ENCODE data around the gene LAMB4.

LAMB4 gene

DNA sequence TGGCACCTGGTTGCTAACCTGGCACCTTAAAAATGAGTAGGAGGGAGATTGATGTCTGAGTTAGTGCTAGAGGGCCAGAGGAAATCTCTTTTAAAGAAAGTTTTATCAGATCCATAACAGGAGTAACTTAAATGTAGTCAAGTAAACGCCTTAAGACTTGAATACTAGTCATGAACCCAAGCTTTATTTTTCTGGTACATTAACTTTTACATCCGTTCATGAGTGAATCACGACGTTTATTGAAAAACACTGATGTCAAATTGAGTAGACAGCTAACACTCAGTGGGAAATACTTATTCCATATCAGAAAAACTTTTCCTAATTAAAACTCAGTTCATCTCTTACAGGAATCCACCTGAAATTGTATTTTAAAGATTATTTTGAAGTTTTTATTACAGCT, 120.3 kb downstream of the LAMB4 start:
- DNase-seq = no peak

DNA sequence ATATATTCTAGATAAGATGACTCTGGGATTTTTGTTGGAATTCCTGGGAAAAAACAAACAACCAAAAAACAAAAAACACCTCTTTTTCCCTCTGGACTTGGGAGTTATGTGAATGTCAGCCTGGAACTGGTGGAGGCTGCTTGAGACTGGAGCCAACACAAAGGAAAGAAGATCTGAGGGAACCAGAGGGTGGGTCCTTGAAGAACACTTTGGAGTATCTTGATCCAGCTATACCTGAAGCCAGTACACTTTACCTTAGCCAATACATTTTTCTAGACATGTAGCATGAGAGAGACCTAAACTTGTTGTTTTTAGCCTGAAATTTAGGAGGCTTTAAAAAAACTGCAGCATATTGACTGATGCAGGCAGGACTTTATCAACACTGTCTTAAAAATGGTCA, 121.3 kb downstream of the LAMB4 start:
- DNase-seq = no peak

DNA sequence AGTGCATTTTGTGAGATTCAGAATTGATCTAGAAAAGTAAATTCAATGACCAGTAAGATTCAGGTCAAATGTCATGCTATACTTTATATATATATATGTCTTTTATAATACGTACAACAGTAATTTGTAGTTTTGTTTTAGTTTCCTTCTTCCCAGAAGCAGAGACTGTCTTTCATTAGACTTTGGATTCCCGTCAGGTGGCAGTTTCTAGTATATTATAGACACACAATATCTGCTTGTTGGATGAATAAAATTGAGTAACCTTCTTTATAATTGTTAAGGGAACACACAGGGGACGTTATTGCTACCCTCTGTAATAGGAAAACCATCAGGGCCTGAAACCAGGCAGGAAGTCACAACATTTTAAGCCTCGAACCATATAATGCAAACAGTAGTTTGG, 121.9 kb downstream of the LAMB4 start:
- DNase-seq = no peak

DNA sequence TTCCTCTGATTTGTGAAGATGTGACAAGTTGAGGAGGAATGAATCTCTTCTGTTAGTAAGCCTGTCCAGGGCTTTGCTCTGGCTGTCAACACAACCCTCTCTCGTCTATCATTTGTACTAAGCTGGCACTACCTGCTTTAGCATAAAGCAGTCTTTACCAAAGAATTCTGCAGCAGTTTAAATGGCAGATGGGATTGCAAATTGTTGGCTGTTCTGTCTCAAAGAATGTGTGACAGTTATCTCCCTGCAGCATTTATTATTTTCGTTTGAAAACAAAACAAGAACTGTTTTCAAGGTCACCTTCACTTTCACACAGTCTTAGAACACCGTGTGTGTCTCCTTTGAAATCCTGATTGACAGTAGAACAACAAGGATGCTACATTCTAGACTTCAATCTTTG, 122.4 kb downstream of the LAMB4 start:
- DNase-seq = no peak

DNA sequence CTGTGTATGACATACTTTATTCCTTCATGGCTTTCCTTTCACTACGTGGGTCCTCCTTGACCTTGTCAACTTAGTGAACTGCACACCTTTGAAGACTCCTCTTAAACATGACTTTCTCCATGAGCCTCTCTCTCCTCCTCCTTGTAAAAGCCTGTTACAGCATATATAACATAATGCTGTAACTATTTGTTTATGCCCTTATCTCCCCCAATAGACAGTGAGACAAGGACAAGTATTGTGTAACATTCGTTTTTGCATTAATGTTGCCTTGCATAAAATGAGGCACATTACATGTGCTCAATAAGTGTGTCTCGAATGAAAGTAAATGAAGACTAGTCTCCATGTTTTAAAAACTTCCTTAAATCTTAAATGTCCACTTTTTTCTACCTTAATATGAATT, 122.9 kb downstream of the LAMB4 start:
- no peak for DNase-seq

DNA sequence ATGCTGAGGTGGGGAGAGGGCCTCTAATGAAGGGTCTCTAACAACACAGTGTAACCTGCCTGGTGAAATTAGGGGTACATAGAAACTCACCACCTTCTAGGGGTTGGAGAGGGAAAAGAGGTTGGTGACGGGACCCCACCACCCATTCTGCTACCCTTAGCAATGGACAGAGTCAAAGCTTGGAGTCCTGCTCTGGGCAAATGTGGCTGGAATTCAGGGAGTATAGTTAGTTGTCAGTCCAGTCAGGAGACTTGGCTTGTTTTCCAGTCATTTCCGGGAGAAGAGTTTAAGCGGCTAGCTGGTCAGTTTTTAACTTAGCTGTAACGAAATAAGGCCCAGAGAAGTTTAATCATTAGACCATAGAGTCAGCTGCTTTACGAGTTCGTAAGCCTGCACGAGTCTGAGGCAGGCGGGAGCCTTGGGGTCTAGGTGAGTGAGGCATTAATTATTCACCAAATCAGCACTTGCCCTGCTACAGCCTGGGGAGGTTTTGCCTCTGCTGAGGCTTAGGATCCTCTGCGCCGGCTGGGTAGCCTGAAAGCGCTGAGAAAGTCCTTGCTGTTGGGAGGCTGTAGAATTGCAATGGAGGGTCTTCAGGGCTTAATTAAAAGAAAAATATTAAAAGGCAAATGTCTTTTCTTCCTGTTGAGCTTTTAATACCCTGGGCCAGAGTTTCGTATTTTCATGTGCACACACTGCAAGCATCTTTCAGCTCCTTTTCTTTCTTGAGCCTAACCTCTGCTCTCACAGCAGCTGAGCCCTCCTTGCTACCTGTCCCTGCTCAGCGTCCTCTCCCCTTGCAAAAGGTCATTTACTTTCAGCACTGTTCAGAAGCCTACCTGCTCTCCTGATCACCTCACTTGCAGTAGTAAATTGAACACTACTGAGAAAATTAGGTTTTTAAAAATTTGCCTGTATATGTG, 125.7 kb downstream of the LAMB4 start:
- DNase-seq = no peak

DNA sequence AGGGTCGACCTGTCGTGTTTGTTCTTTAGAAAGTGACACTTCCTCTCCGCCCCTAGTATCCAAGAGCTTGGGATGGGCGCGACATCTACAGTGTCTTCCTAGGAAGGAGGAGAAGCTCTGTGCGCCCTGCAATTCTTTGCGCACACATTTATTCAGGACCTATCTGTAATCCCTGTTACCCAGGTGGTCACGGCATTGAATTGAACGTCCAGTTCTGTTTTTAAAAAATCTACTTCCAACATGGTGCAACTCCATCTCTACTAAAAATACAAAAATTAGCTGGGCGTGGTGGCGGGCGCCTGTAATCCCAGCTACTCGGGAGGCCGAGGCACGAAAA, 126.6 kb downstream of the LAMB4 start:
- DNase-seq = no peak

DNA sequence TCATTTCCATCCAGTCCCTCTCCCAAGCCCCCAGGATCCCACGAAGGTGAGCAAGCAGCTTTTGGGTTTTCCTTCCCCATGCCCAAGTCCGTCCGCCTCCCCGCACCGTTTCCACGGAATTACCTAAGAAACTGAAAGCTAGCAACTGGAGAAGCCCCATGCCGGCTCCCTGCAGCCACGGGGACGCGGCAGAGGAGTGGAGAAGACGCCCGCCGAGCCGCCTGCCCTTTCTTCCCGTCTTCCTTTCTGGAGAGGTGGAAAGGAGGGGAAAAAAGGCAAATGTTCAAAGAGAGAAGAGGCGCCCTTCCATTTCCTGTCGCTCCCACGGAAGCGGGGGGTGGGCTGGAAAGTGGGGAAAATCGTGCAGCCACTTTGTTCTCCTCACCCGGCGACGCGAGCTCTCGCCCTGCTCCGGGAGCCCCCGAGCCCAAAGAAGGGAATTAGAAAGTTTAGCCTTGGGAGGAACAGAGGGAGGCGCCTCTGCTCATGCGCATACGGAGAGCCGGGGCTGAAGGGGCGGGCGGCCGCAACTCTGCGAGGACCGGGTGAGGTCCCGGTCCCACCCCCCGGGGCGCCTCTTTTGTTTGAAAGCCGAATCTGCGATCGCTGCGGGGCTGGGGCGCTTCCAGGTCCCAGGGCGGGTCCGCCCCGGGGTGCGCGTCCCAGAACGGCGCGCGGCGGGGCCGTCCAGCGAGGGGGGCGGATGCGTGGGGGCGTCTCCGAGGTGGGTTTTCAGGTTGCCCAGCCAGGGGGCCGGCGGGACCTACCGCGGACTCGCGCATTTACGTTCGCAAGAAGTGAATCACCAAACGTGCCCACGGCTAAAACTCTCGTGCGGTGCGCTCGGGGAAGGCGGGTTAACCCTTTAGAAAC, 127.2 kb downstream of the LAMB4 start, which contains the start of gene LAMB1:
Gene LAMB1, minus strand, starts transcription at position 436 of the 873 bp plus-strand sequence. Its CDS starts 276 bp downstream, at position 160.
- peak; percentile 90 for DNase-seq

DNA sequence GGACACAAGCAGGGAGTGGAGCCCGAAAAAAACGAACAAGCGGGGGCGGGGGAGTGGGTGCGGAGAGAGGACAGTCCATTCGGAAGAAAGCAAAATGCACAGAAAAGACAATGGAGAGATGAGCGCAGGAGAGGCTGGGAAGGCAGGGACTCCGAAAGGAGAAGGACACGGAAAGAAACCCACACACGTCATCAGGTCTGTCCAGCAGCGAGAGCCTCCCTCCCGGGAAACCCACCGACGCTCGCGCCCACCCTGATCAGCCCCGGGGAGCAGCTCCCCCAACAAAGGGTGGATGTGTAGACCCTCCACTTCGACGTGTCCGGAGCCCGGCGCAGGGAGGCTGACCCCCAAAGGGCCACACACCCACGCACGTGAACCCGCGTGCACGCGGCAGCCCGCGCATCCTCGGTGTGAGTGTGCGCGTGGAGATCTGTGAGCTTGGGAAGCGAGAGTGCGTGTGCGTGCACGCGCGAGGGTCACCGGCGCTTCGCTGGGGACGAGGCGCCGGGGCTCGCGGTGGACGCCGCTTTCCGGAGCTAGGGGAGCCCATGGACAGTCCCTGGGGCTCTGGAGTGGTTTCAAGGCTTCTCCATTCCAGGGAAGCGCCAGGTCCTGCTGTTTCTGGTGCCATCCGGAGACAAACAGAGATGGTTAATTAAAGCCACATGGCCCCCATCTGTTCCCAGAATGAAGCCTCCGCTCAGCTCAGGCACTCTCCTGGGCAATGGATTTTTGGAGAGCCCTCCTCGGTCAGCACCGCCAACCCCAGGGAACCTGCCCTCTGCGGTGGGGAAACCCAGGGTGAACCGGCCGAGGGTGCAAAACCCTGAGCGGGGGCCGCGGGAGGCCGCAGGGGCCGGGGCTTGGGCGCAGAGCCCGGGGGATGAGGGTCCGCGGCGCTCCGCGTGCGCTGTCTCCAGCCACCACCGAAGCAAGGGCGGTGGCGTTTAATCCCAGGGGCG, 128.1 kb downstream of the LAMB4 start:
- DNase-seq = peak; percentile 53

DNA sequence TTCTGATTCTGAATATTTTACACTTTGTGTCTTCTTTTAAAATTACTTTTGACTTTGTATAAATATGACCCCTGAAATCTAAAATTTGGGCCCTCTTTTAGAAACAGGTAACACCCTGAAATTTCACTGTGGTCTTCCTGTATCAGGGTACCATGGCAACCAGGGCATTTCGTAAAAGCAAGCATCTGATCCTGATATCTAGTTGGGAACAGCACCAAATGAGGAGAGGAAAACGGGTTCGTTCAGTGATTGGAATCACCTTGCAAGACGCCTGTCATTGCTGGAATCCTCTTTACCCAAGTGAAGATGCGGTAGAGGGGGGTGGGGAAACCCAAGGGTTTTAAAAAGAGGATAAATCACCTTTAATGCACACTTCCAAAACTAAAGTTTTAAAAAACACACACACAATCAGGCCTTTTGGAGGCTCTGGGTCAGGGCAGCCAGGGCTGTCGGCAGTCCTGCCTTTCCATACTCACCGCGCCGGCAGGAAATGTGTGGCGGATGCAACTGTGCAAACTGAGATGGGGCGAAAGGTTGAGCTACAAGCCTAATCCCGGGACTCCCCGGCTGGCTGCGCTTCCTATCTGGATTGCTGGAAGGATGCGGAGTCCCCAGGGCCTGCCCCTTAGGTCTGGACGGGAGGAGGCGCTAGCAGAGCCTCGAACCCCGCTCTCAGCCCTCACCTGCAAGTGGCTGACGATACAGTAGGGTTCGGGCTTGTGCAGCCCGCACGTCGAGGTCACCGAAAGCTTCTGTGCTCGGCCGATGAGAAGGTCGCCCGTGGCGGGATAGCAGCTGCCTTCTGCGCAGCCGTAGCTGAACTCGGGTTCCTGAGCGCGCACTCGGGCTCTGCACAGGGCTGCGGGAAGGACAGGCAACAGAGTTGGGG, 129.0 kb downstream of the LAMB4 start:
- DNase-seq = peak; percentile 71

DNA sequence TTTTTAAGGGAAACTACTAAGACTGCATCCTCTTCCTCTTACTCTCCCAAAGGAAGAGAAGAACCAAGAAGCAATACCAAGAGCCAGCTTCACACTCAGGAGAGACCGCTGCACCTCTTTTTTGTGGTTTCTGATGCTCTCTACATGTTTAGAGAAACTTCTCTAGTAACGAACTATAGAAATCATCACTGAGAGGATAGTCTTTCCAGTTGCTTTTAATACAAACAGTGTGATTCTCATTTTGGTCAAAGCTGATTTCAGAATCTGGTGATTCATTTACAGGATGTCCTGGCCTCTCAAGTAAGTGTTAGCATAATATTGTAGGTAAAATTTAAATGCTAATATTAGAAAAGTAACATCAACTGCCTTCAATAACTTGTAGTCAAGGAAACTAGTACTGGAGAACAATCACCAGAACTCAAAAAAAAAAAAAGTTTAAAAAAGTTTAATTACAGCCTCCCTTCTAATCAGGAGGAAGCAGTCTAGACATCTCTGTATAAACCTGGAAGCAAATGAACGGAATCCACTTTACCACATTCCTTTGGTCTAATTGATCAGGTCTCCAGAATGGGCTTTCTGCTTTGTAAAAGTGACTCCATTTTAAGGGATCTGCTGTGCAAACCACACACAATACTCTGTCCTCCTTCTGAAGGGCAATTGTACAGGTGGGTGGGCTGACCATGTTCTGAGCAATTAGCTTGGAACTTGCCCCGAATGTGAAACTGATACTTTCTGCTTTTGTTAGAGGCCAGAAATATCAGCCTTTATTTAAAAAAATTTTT, 130.2 kb downstream of the LAMB4 start:
- no peak for DNase-seq

DNA sequence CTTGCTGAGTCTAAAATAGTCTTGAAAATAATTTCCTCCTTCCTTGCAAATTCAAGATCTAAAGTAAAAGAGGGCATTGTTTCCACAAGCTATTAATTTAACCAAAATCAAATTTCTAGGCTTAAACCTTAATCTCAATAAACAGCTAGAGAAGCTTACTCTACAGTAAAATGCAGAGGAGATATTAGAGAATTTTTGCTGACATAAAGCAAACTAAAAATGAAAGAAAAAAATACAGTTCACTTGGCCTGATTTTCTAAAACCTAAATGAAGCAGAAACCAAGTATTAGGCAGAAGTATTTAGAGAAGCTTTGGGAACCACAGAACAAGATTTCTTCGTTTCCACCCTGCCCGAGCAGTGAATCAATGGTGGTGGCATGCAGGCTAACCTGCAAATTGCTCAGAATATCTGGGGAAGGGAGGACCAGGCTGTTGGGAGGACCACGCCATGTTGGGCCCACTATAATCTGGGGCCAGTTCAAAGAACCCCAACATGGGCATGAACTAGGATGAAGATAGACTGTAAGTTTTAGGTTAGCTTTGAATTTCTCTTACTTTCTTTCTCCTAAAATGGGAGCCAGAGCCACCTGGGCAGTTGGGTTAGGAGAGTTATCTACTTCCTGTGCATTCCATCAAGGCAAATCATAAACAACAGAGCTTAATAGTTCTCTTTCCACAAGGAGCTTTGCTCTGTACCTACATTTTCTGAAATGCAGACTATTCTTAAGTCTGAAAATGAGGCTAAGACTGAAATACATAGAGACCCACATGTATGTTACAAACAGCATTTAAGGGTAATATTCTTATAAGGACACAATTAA, 131.3 kb downstream of the LAMB4 start:
- DNase-seq = no peak

DNA sequence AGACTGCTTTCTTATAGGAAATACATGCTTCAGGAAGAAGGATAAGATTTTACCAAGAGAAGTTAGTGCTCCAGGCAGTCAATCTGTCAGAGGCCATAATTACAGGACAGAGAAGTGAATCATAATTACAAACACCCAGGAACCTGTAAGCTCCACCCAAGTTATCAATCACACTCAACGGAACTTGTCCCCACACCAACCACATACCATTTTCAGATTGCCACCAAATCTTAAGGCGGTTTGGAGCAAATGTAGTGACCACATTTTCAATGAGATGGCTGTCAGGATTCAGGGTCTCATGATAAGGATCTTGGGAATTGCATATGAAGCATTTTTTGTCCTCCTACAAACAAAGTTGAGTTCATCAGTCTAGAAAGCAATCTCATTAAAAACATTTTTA, 132.0 kb downstream of the LAMB4 start:
- no peak for DNase-seq

DNA sequence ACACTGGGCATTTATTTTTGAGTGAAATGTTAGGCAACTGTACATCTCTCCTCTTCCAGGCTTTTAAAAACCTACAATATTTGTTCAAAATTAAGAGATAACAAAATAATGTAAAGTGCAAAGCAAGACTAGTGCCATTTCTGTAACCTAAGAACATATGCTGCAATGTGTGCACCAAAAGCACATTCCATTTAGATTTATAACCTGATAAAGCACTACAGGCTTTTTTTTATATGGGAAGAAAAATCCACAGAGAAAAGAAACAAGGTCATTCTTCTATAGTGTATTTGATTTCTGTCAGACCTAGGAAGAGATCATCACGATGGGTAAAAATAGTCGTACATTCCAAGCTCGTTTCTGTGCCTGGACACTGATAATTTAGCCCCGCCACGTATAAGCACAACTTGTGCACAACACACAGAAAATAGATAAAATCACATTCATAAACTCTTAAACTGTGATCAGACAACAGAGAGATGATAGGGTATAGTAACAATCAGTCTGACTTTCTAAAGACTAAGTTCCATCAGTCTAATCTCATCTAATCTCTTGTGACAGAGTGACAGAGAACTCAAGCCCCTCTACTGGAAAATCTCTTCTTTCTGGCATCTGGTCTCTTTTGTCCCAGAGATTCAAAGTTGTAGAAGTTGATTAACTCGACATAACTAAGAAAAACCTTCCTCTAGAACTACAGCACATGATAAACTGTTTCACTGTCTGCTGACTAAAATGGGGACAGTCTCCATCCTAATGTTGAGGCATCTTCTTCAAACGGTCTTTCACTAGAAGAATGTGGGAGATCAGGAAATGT, 133.9 kb downstream of the LAMB4 start:
- DNase-seq = no peak

DNA sequence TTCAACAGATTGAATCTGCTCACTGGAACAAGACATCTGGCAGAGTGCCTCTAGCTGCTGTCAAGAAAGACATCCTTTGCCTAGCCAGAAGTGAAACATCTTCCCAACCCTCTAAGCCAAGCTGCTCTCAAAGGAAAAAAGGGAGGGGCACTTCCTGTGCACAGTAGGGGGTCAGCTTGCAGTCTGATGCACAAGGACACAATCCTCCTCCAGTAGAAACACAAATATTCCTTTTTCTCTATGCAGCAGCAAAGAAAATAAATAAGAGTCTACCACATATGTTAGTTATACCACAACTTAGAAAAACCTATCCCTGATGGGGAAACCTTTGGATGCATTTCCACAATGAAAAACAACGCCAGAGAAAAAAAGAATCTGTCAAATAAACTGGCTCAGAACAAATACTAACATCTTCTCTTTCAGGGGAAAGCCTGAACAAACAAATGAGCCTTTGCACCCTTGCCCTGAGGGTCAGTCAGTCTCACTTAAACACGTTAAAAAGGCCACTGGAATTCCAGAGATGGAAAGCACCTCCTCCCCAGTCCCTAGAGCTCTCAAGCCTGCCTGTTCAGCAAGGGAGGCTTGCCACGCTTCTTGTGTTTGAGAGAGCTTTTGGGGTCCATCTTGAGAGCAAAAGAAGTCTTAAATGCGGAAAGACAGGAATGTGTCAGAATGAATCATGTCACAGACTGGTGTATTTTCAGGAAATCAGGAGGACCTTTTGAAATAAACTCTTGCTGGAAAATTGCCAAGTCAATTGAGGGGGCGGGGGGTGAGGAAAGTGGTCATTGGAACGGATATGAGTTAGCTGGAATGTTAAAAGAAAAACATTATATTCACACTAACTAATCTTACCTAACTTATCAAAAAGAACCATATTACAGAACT, 134.7 kb downstream of the LAMB4 start:
- peak; percentile 85 for DNase-seq

DNA sequence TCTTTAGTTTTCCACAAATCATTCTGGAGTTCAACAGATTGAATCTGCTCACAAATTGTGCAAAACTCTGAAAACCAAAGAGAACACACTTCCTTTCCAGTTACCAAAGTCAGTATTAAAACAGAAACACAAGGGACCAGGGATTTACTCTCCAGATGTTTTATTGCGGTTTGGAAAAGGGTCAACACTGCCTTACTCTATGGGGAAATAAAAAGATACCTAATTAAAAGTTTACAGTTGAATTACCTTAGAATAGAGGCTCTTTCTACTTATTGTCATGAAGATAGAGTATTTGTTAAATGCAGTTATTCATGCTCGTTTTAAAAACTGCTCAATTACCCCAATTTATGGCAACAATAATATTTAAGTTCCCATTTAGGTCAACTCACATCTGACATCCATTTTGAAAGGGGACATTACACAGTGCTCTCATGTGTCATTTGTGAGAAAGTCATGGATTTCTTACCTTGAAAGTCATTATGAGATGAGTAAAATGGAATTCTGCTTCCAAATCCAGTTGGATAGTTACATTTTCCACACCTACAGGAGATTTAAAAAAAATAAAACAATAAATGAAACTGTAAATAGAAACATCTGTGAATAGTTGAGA, 135.6 kb downstream of the LAMB4 start:
- DNase-seq = no peak

DNA sequence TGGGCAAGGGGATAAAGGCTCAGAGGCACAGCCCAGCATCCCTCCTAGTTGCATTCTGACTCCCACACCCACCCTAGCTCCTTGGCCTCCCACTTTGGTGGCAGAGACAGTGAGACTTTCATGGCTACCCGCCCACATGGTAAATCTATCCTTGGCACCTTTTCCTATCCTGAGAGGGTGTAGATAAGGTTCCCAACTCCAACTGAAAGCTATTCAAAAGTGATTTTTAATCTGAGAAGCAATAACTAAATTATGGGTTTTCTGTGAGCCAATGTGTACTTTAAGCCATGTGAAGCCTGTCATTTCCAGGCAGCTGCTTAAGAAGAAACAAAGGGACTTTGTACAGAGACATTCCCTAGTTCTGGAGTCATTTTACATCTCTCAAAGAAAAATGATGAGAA, 136.3 kb downstream of the LAMB4 start:
- DNase-seq = no peak

Measured in right hindlimb (tissue), 1 donor.